H1 (cell line): Measurements from ENCODE around the gene OR52E4. TPM values are rescaled to one million over a fixed set of nuclear protein-coding genes. Genes with fewer than 3 reads are reported as not detected.

Experiments
- CTCF ChIA-PET: fragments of 300-600 bp; sonication (Branson Sonifier 250); formaldehyde crosslinking; loops from one replicate; lab custom pipeline; 2021; ENCODE audit not compliant: partially characterized antibody; lab: Charles Lee
- POLR2A ChIA-PET: fragments of 300-600 bp; sonication (Branson Sonifier 250); formaldehyde crosslinking; loops from one replicate; lab custom pipeline; 2021; ENCODE audit warnings: inconsistent platforms; ENCODE audit not compliant: partially characterized antibody; lab: Charles Lee
- DNase-seq, 2 experiments: peaks; one replicate each; pipeline versions ENCODE4 v3.0.0 to v3.0.0-alpha.2; 2010 to 2022; ENCODE audit warnings: low spot score in 2 of 2, low read depth in 1 of 2, mixed read lengths in 1 of 2
- FAIRE-seq: peaks from 2 replicates; lab custom pipeline; 2011; peaks lifted over from hg19 to GRCh38; lab: Jason Lieb, UNC
- H2AFZ ChIP-seq: 2 replicates; pipeline ENCODE4 v1.8.1; 2012; ENCODE audit warnings: low read length, inconsistent platforms
- H2AK5ac ChIP-seq: 2 replicates; pipeline ENCODE4 v1.6.1; 2013; ENCODE audit warnings: low read depth, low read length
- H2BK120ac ChIP-seq: replicated peaks from 2 replicates; pipeline ENCODE3; 2013; ENCODE audit warnings: low read depth, low read length, inconsistent platforms
- H2BK12ac ChIP-seq: 2 replicates; pipeline ENCODE4 v1.6.1; 2013; ENCODE audit warnings: low read depth, low read length
- H2BK15ac ChIP-seq: 2 replicates; pipeline ENCODE4 v1.6.1; 2013; ENCODE audit warnings: low read length
- H2BK20ac ChIP-seq: 2 replicates; pipeline ENCODE4 v1.6.1; 2013; ENCODE audit warnings: low read length
- H2BK5ac ChIP-seq: 2 replicates; pipeline ENCODE4 v1.6.1; 2013; ENCODE audit warnings: low read depth, low read length
- H3K14ac ChIP-seq: 2 replicates; pipeline ENCODE4 v1.6.1; 2013; ENCODE audit warnings: inconsistent platforms; ENCODE audit not compliant: insufficient read length
- H3K18ac ChIP-seq: 2 replicates; pipeline ENCODE4 v1.6.1; 2013; ENCODE audit warnings: low read length; ENCODE audit errors: extremely low read depth
- H3K23ac ChIP-seq: 2 replicates; pipeline ENCODE4 v1.6.1; 2013; ENCODE audit warnings: inconsistent platforms; ENCODE audit not compliant: insufficient read length
- H3K23me2 ChIP-seq: 2 replicates; pipeline ENCODE4 v1.6.1; 2013; ENCODE audit warnings: low read depth, low read length
- H3K27ac ChIP-seq: 2 replicates; pipeline ENCODE4 v1.6.1; 2011; ENCODE audit warnings: low read depth, low read length, inconsistent platforms
- H3K27me3 ChIP-seq, 4 experiments: replicated peaks in 1 of 4; 1 replicate in 1 of 4; 2 replicates in 3 of 4; pipeline versions ENCODE4 v1.6.1 to v1.8.1; 2011 to 2013; ENCODE audit warnings: low read length in 3 of 4, mild to moderate bottlenecking in 3 of 4, inconsistent platforms in 2 of 4, mixed read lengths in 2 of 4, moderate library complexity in 1 of 4; ENCODE audit not compliant: control insufficient read depth in 3 of 4, insufficient read depth in 3 of 4; ENCODE audit errors: extremely low read depth in 1 of 4
- H3K36me3 ChIP-seq, 4 experiments: 2 replicates each; pipeline versions ENCODE4 v1.6.1 to v1.8.1; 2011 to 2013; ENCODE audit warnings: mild to moderate bottlenecking in 4 of 4, low read length in 3 of 4, moderate library complexity in 2 of 4, control low read depth in 1 of 4, inconsistent platforms in 1 of 4; ENCODE audit not compliant: insufficient read depth in 4 of 4, control insufficient read depth in 2 of 4
- H3K4ac ChIP-seq: replicated peaks from 2 replicates; pipeline ENCODE3; 2013; ENCODE audit warnings: low read length, low read depth, mixed read lengths, inconsistent platforms; ENCODE audit not compliant: insufficient read length
- H3K4me1 ChIP-seq, 4 experiments: replicated peaks in 1 of 4; 1 replicate in 1 of 4; 2 replicates in 3 of 4; pipeline versions ENCODE4 v1.6.1 to v1.8.1; 2011 to 2013; ENCODE audit warnings: low read length in 3 of 4, inconsistent platforms in 2 of 4, mixed read lengths in 1 of 4; ENCODE audit not compliant: insufficient read depth in 4 of 4, control insufficient read depth in 3 of 4
- H3K4me2 ChIP-seq, 2 experiments: 2 replicates each; pipeline versions ENCODE4 v1.6.1 to v1.8.1; 2011 to 2013; ENCODE audit warnings: low read depth in 2 of 2, low read length in 2 of 2, control low read depth in 1 of 2, inconsistent platforms in 1 of 2, mild to moderate bottlenecking in 1 of 2; ENCODE audit not compliant: insufficient read depth in 1 of 2
- H3K4me3 ChIP-seq, 4 experiments: fragments of 200-600, 300-600 bp in 1 of 4; sonication (generic), shearing (Covaris generic), sonication (Bioruptor Twin) in 1 of 4; 2 replicates each; pipeline versions ENCODE4 v1.5.1 to v1.8.1; 2011 to 2016; ENCODE audit warnings: low read length in 4 of 4, low read depth in 3 of 4, control low read depth in 2 of 4, inconsistent platforms in 2 of 4, mild to moderate bottlenecking in 2 of 4, mixed read lengths in 1 of 4, moderate library complexity in 1 of 4; ENCODE audit not compliant: insufficient read depth in 2 of 4; ENCODE audit errors: extremely low read depth in 1 of 4
- H3K56ac ChIP-seq: replicated peaks from 2 replicates; pipeline ENCODE3; 2013; ENCODE audit warnings: low read depth, mild to moderate bottlenecking, mixed read lengths, low read length, inconsistent platforms; ENCODE audit not compliant: insufficient read length
- H3K79me1 ChIP-seq: 2 replicates; pipeline ENCODE4 v1.6.1; 2013; ENCODE audit warnings: low read depth, low read length, control low read depth
- H3K79me2 ChIP-seq, 2 experiments: 2 replicates each; pipeline versions ENCODE4 v1.6.1 to v1.8.1; 2012 to 2013; ENCODE audit warnings: low read length in 2 of 2, mild to moderate bottlenecking in 2 of 2, inconsistent platforms in 1 of 2; ENCODE audit not compliant: insufficient read depth in 2 of 2, control insufficient read depth in 1 of 2
- H3K9ac ChIP-seq, 4 experiments: replicated peaks in 1 of 4; 1 replicate in 1 of 4; 2 replicates in 3 of 4; pipeline versions ENCODE4 v1.6.1 to v1.8.1; 2011 to 2013; ENCODE audit warnings: low read depth in 3 of 4, low read length in 3 of 4, control low read depth in 2 of 4, mild to moderate bottlenecking in 2 of 4, moderate library complexity in 2 of 4, inconsistent platforms in 1 of 4; ENCODE audit errors: extremely low read depth in 1 of 4
- H3K9me3 ChIP-seq, 2 experiments: 2 replicates each; pipeline versions ENCODE4 v1.6.1 to v1.8.1; 2012 to 2013; ENCODE audit warnings: mild to moderate bottlenecking in 2 of 2, moderate library complexity in 2 of 2, control low read depth in 1 of 2, inconsistent platforms in 1 of 2, low read depth in 1 of 2, low read length in 1 of 2, mixed read lengths in 1 of 2; ENCODE audit not compliant: insufficient read depth in 2 of 2
- H4K20me1 ChIP-seq, 2 experiments: replicated peaks in 1 of 2; 2 replicates each; pipeline versions ENCODE3 to v1.8.1; 2011 to 2013; ENCODE audit warnings: inconsistent platforms in 2 of 2, low read length in 2 of 2, mild to moderate bottlenecking in 1 of 2; ENCODE audit not compliant: insufficient read depth in 2 of 2, control insufficient read depth in 1 of 2
- H4K5ac ChIP-seq: 2 replicates; pipeline ENCODE4 v1.6.1; 2013; ENCODE audit warnings: low read length, low read depth, mixed read lengths, inconsistent platforms; ENCODE audit not compliant: insufficient read length
- H4K8ac ChIP-seq: 2 replicates; pipeline ENCODE4 v1.8.0; 2013; ENCODE audit warnings: mild to moderate bottlenecking, moderate library complexity, low read length, inconsistent platforms; ENCODE audit not compliant: insufficient read depth; ENCODE audit errors: extremely low read depth
- H4K91ac ChIP-seq: replicated peaks from 2 replicates; pipeline ENCODE3; 2013; ENCODE audit warnings: low read length, mixed read lengths, inconsistent platforms; ENCODE audit not compliant: insufficient read length
- GABPA ChIP-seq: IDR thresholded peaks from 2 replicates; pipeline ENCODE4 v1.6.1; 2011; ENCODE audit warnings: mild to moderate bottlenecking, low read length, moderate library complexity, borderline replicate concordance; ENCODE audit not compliant: insufficient read depth
- SP1 ChIP-seq: IDR thresholded peaks from 2 replicates; pipeline ENCODE4 v1.6.1; 2011; ENCODE audit warnings: low read depth, low read length
- YY1 ChIP-seq: IDR thresholded peaks from 2 replicates; pipeline ENCODE4 v1.6.1; 2011; ENCODE audit warnings: low read depth, mild to moderate bottlenecking, low read length
- WGBS, 2 experiments: shearing (Covaris generic) in 1 of 2; methylation state at CpG; one replicate each; pipeline versions ENCODE4 v1.1.6 to v1.1.7; 2013 to 2015; ENCODE audit warnings: low lambda C conversion rate in 2 of 2, mixed read lengths in 2 of 2, inconsistent platforms in 1 of 2, low coverage in 1 of 2, missing lambda C conversion rate in 1 of 2; ENCODE audit not compliant: insufficient replicate concordance in 2 of 2, insufficient coverage in 1 of 2, insufficient read length in 1 of 2; ENCODE audit errors: extremely low coverage in 1 of 2, missing lambda C conversion rate in 1 of 2; 5-methylcytosine and 5-hydroxymethylcytosine counted together
- polyA plus RNA-seq, 7 experiments: library from polyadenylated mRNA; depleted of rRNA in 3 of 7; stranded (reverse) in 5 of 7; unstranded in 2 of 7; fragments of >200 nt in 5 of 7; fragments of 200-250 nt in 2 of 7; gene quantifications; 1 replicate in 5 of 7; 2 replicates in 1 of 7; 4 replicates in 1 of 7; pipeline versions ENCODE4 v1.2.1 to v1.2.3, GENCODE V29; 2011 to 2013; ENCODE audit warnings: missing spikeins in 2 of 7, mixed read lengths in 2 of 7
- total RNA-seq: library from RNA; stranded (reverse); fragmentation: NEBNext Ultra II Directional; extraction: Animal tissue kit (Norgen Biotek cat#: 25700); gene quantifications from 2 replicates; pipeline ENCODE4 v1.2.1, GENCODE V29; 2021

OR52E4 gene
- total and polyA plus RNA-seq, 2 of the 8 experiments (the other 6 are each of a cell fraction or from before 2014, with no cell fraction given), result not detected

DNA sequence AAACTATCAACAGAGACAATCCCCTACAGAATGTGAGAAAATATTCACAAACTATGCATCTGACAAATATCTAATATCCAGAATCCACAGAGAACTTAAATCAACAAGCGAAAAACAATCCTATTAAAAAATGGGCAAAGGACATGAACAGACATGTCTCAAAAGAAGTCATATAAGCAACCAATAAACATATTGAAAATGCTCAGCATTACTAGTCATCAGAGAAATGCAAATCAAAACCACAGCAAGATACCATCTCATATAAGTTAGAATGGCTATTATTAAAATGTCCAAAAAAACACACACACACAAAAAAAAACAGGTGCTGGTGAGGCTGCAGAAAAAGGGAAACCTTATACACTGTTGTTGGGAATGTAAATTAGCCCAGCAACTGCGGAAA lies 14.6 kb upstream of the OR52E4 start:
- H2AFZ ChIP-seq, result no peak overlapping the region
- no peak overlapping the region for H2BK120ac ChIP-seq
- FAIRE-seq (no peak), DNase-seq (no peak)
- no peak overlapping the region for H4K8ac ChIP-seq
- H4K91ac ChIP-seq, result no peak overlapping the region
- no peak overlapping the region for H2BK12ac ChIP-seq
- no peak overlapping the region for H4K5ac ChIP-seq
- no peak overlapping the region for H2AK5ac ChIP-seq
- no peaks in the 10 kb centered on the region for H3K27me3 ChIP-seq
- no peaks in the 10 kb centered on the region for H3K9me3 ChIP-seq
- no peak overlapping the region for H3K4me2 ChIP-seq
- H3K14ac ChIP-seq, result no peak overlapping the region
- WGBS, 2 experiments, result 88% methylated on average over 2 of the region's 2 CpGs; no CpG with 5 or more reads in 1 of the 2 experiments
- H3K56ac ChIP-seq, result no peak overlapping the region
- no peaks in the 10 kb centered on the region for H4K20me1 ChIP-seq
- no peak overlapping the region for H3K23ac ChIP-seq
- H2BK20ac ChIP-seq, result no peak overlapping the region
- no peaks in the 10 kb centered on the region for H3K4me1 ChIP-seq
- no peak overlapping the region for H2BK15ac ChIP-seq
- H2BK5ac ChIP-seq, result no peak overlapping the region
- H3K36me3 ChIP-seq, result no peaks in the 10 kb centered on the region
- H3K9ac ChIP-seq, result no peak overlapping the region
- ChIA-PET CTCF (no interaction called here), POLR2A (no interaction called here)
- no peak overlapping the region for H3K4ac ChIP-seq
- H3K27ac ChIP-seq, result no peak overlapping the region
- H3K18ac ChIP-seq, result no peak overlapping the region
- no peaks in the 10 kb centered on the region for H3K79me1 ChIP-seq
- no peaks in the 10 kb centered on the region for H3K79me2 ChIP-seq
- H3K4me3 ChIP-seq, result no peak overlapping the region
- TF ChIP-seq SP1 (no peak), YY1 (no peak), GABPA (no peak)
- H3K23me2 ChIP-seq, result no peaks in the 10 kb centered on the region
